Prostate gland (tissue), 2 donors: ENCODE data around the gene ABCB8.

Experiments used
- CTCF ChIP-seq, 4 experiments: fragments of 200-600 bp in 2 of 4; fragments of 450-650 bp in 2 of 4; sonication (generic) in 2 of 4; IDR thresholded peaks; 1 replicate in 3 of 4; 2 replicates in 1 of 4; pipeline ENCODE4 v1.5.1; 2016 to 2019; ENCODE audit warnings: antibody characterized with exemption in 4 of 4, mild to moderate bottlenecking in 2 of 4, moderate library complexity in 2 of 4
- POLR2A ChIP-seq: fragments of 450-650 bp; IDR thresholded peaks from one replicate; pipeline ENCODE4 v1.6.1; 2016; ENCODE audit warnings: antibody characterized with exemption, mild to moderate bottlenecking
- POLR2AphosphoS5 ChIP-seq: sonication (generic); formaldehyde crosslinking; IDR thresholded peaks from one replicate; pipeline ENCODE4 v1.6.1; 2017; ENCODE audit warnings: antibody characterized with exemption

GRCh38 chr7:151031011-151031410, 2.8 kb downstream of the ABCB8 start:
- no peak for TF ChIP-seq CTCF (IDR thresholded peaks at IDR 0.05)
- TF ChIP-seq POLR2AphosphoS5 = peak; percentile 60
- TF ChIP-seq POLR2A = no peak
